Esophagus squamous epithelium (tissue), 4 donors: ENCODE results near the gene SPECC1.

ENCODE experiments used
- CTCF ChIP-seq, 6 experiments: fragments of 450-650 bp in 4 of 6; fragments of 200-600 bp in 2 of 6; sonication (generic) in 2 of 6; IDR thresholded peaks; one replicate each; pipeline ENCODE4 v1.5.1; 2016 to 2019; ENCODE audit warnings: antibody characterized with exemption in 6 of 6, mild to moderate bottlenecking in 4 of 6, moderate library complexity in 4 of 6
- POLR2A ChIP-seq, 4 donors: fragments of 450-650 bp; IDR thresholded peaks; one replicate each; pipeline ENCODE4 v1.6.1; 2017; ENCODE audit warnings: antibody characterized with exemption in 4 of 4, mild to moderate bottlenecking in 4 of 4, moderate library complexity in 3 of 4

- TF ChIP-seq CTCF (IDR thresholded peaks at IDR 0.05) (no peak), POLR2A (IDR thresholded peaks at IDR 0.05) (no peak)
Observed at GRCh38 chr17:20094777-20095176, 85.6 kb downstream of the SPECC1 start.
